Thymus (tissue), 11 donors: ENCODE data around the gene CXXC5. TPM values are rescaled to one million over a fixed set of nuclear protein-coding genes. Genes with fewer than 3 reads are reported as not detected.

Experiments used
- DNase-seq, 9 donors: peaks; one replicate each; pipeline ENCODE4 v3.0.0-alpha.2; 2013; ENCODE audit warnings: low spot score in 9 of 9, low read depth in 6 of 9, missing footprints in 1 of 9
- H3K27ac ChIP-seq, 2 donors: one replicate each; pipeline ENCODE4 v1.5.1; 2013; ENCODE audit warnings: control low read depth in 1 of 2, low read depth in 1 of 2, low read length in 1 of 2, mild to moderate bottlenecking in 1 of 2, moderate library complexity in 1 of 2
- H3K27me3 ChIP-seq, 2 donors: one replicate each; pipeline ENCODE4 v1.5.1; 2013; ENCODE audit warnings: low read length in 1 of 2; ENCODE audit not compliant: control insufficient read depth in 2 of 2, insufficient read depth in 1 of 2
- H3K36me3 ChIP-seq, 2 donors: one replicate each; pipeline ENCODE4 v1.5.1; 2013; ENCODE audit warnings: low read length in 1 of 2, mild to moderate bottlenecking in 1 of 2, moderate library complexity in 1 of 2; ENCODE audit not compliant: control insufficient read depth in 2 of 2, insufficient read depth in 2 of 2
- H3K4me1 ChIP-seq, 2 donors: one replicate each; pipeline ENCODE4 v1.5.1; 2013; ENCODE audit warnings: low read length in 2 of 2; ENCODE audit not compliant: control insufficient read depth in 2 of 2, insufficient read depth in 2 of 2
- H3K4me3 ChIP-seq, 2 donors: one replicate each; pipeline ENCODE4 v1.5.1; 2013; ENCODE audit warnings: low read length in 2 of 2, control low read depth in 1 of 2, mild to moderate bottlenecking in 1 of 2
- H3K9me3 ChIP-seq, 2 donors: one replicate each; pipeline ENCODE4 v1.5.1; 2013; ENCODE audit warnings: low read length in 1 of 2, mild to moderate bottlenecking in 1 of 2; ENCODE audit not compliant: control insufficient read depth in 2 of 2, insufficient read depth in 1 of 2
- WGBS: extraction: QIAGEN DNeasy Blood & Tissue Kit; methylation state at CpG from one replicate; pipeline ENCODE4 v1.1.7; 2013; 5-methylcytosine and 5-hydroxymethylcytosine counted together
- polyA plus RNA-seq: library from polyadenylated mRNA; stranded (reverse); fragments of 200-250 nt; gene quantifications from one replicate; pipeline ENCODE4 v1.2.3, GENCODE V29; 2013
- total RNA-seq: library from RNA; stranded (reverse); fragments of 120-200 nt; gene quantifications from one replicate; pipeline ENCODE4 v1.2.4, GENCODE V29; 2013
- donor health status: healthy.

CXXC5 gene
- total and polyA plus RNA-seq, 2 donors = 47.9 to 73.2 TPM

- Histone ChIP-seq H3K27me3 (peaks cover 6 to 19% of the 10 kb centered on the region in 2 donors), H3K9me3 (peaks cover 0 to 6% of the 10 kb centered on the region in 2 donors), H3K36me3 (peaks cover 0 to 3% of the 10 kb centered on the region in 2 donors), H3K4me1 (peaks cover 36 to 75% of the 10 kb centered on the region in 2 donors), H3K27ac (peak overlapping the region in 1 of 2 donors; percentile 17), H3K4me3 (no peak overlapping the region)
- 86% methylated on average over 8 of the region's 8 CpGs for WGBS
- no peak for DNase-seq
Measured at GRCh38 chr5:139692679-139693308, 44.6 kb downstream of the CXXC5 start.

GRCh38 chr5:139693676-139694364, 45.7 kb downstream of the CXXC5 start:
- no peak overlapping the region for H3K27ac ChIP-seq
- H3K4me1 ChIP-seq = peaks cover 28 to 75% of the 10 kb centered on the region in 2 donors
- no peak for DNase-seq
- peaks cover 6 to 25% of the 10 kb centered on the region in 2 donors for H3K27me3 ChIP-seq
- H3K9me3 ChIP-seq = peaks cover 0 to 9% of the 10 kb centered on the region in 2 donors
- WGBS = 98% methylated on average over 3 of the region's 3 CpGs
- peaks cover 0 to 3% of the 10 kb centered on the region in 2 donors for H3K36me3 ChIP-seq
- no peak overlapping the region for H3K4me3 ChIP-seq

DNA sequence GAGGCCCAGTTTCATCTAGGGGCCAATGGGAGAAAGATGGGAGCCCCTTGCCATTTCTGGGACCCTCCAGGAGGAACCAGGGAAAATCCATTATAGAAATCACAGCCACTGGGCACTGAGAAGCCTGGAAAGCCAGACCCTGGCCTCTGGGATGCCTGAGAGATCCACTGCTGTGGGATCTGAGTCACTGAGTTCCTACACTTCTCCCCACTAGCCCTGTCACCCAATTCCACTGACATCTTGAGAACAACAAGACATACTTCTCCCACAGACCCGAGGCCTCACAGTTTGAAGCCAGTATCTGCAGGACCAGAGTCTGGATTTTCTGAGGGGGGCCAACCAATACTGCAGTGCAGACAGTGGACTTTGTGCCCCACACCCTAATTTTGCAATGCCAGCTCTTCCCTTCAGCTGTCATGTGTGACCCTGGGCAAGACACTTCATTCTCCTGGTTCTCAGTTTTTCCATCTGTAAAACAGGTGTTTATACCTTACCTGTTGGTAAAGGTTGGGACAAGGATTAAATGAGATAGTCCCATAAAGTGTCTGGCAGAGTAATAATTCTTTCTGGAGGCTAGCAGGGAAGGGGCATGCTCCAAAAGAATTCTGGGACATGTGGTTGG, 46.5 kb downstream of the CXXC5 start:
- DNase-seq = no peak
- no peak overlapping the region for H3K4me3 ChIP-seq
- peaks cover 6 to 25% of the 10 kb centered on the region in 2 donors for H3K27me3 ChIP-seq
- H3K9me3 ChIP-seq = peaks cover 0 to 7% of the 10 kb centered on the region in 2 donors
- peaks cover 20 to 75% of the 10 kb centered on the region in 2 donors for H3K4me1 ChIP-seq
- H3K27ac ChIP-seq = no peak overlapping the region
- H3K36me3 ChIP-seq = peaks cover 0 to 3% of the 10 kb centered on the region in 2 donors
- 94% methylated on average over 1 of the region's 1 CpG for WGBS

GRCh38 chr5:139695178-139695573, 47.0 kb downstream of the CXXC5 start:
- no peak overlapping the region for H3K4me3 ChIP-seq
- peaks cover 0 to 3% of the 10 kb centered on the region in 2 donors for H3K36me3 ChIP-seq
- peaks cover 15 to 73% of the 10 kb centered on the region in 2 donors for H3K4me1 ChIP-seq
- no peak for DNase-seq
- no peak overlapping the region for H3K27ac ChIP-seq
- WGBS = 96% methylated on average over 2 of the region's 2 CpGs
- H3K9me3 ChIP-seq = peaks cover 0 to 3% of the 10 kb centered on the region in 2 donors
- H3K27me3 ChIP-seq = peaks cover 6 to 25% of the 10 kb centered on the region in 2 donors

DNA sequence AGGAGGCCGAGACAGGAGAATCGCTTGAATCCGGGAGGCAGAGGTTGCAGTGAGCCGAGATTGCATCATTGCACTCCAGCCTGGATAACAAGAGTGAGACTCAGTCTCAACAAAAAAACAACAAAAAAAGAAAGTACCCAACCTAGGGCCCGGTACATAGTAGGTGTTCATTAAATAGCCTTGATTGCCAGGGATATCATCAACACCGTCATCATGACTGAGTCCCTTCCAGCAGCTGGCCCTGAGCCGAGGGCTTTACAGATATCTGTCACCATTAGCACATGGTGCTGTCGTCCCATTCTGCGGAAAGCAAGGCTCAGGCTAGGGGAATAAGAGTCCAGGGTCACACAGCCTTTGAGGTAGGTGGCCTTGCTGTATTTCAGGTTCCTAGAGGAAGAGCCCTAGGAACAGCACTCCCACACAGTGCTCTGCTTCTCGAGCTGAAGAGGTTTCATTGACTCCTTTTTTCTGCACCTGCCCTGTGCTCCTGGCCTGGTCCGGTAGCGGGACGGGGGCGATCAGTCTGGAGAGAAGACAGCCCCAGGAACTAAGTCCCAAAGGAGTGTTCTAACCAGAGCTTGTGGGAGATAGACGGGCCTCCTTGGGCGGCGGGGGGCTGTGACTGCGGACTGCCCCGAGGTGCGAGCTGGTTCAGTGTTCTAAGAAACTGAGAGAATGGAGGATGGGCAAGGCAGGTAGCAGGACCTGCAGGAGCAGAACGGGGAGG, 48.2 kb downstream of the CXXC5 start:
- Histone ChIP-seq H3K27me3 (peaks cover 6 to 29% of the 10 kb centered on the region in 2 donors), H3K27ac (peak overlapping the region; percentile 62 to 79), H3K36me3 (peaks cover 0 to 3% of the 10 kb centered on the region in 2 donors), H3K9me3 (peaks cover 0 to 3% of the 10 kb centered on the region in 2 donors), H3K4me1 (peaks cover 16 to 72% of the 10 kb centered on the region in 2 donors), H3K4me3 (peak overlapping the region; percentile 33 to 49)
- DNase-seq = no peak
- 68% methylated on average over 21 of the region's 21 CpGs for WGBS

- Histone ChIP-seq H3K36me3 (no peaks in the 10 kb centered on the region), H3K27ac (peak overlapping the region; percentile 68 to 79), H3K27me3 (peaks cover 6 to 31% of the 10 kb centered on the region in 2 donors), H3K4me1 (peaks cover 19 to 70% of the 10 kb centered on the region in 2 donors), H3K9me3 (peaks cover 0 to 3% of the 10 kb centered on the region in 2 donors), H3K4me3 (peak overlapping the region; percentile 33 to 49)
- 2% methylated on average over 55 of the region's 55 CpGs for WGBS
- peak in 3 of 9 donors; percentile 60 to 80 (median 61) for DNase-seq
Measured at GRCh38 chr5:139696894-139697658, 48.9 kb downstream of the CXXC5 start.

DNA sequence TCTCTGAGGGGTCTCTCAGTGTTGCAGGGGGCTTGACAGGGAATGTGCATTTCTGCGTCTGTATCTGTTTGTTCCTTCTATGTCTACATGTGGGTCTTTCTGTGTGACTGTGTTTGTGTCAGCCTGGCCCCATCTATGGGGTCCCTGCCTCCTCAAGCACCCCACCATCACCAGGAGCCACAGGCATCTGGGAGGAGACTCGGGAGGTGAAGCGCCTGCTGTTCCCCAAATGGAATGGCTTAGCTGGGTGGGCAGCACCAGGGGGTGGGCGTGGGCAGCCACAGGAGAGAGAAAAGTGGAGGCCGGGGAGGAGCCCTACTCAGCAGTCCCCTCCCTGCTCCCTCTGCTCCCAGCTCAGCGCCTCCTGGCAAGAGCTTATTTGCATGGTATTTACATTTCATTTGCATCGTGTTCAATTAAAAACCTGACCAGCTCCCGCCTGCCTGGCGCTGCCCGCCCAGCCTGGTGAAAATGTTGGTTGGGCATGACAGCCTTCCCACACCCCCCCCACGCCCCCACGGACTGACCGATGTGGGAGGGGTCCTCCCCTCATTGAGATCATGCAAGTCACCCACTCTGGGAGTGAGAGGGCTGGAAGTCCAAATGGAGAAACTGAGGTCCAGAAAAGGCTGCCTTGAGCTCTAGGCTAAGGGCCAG, 50.5 kb downstream of the CXXC5 start:
- peaks cover 0 to 3% of the 10 kb centered on the region in 2 donors for H3K9me3 ChIP-seq
- H3K27ac ChIP-seq = peak overlapping the region; percentile 47 to 79
- 71% methylated on average over 13 of the region's 13 CpGs for WGBS
- peak in 1 of 9 donors; percentile 28 for DNase-seq
- peaks cover 19 to 64% of the 10 kb centered on the region in 2 donors for H3K4me1 ChIP-seq
- peaks cover 6 to 31% of the 10 kb centered on the region in 2 donors for H3K27me3 ChIP-seq
- H3K36me3 ChIP-seq = no peaks in the 10 kb centered on the region
- H3K4me3 ChIP-seq = no peak overlapping the region

DNA sequence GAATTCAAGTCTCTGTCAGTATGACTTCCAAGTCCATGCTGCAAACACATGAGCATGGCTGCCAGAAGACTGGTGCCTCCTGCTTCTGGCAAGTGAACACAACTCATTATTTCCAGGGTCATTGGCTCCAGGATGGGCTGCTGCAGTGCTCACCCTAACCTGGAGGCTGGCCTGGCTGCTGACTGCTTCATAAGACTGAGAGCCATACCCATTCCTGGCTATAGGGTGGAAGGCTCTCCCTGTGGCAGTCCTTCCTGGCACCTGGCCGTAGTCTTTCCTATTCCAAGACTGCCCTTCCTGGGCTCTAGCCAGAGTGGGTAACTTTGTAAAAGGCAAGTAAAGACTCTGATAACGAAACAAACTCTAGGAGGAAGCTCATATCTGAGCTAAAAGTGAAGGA, 51.2 kb downstream of the CXXC5 start:
- 98% methylated on average over 2 of the region's 2 CpGs for WGBS
- peaks cover 6 to 31% of the 10 kb centered on the region in 2 donors for H3K27me3 ChIP-seq
- peak overlapping the region in 1 of 2 donors; percentile 11 for H3K27ac ChIP-seq

More for the DNA sequence above, 51.2 kb downstream of the CXXC5 start:
- H3K36me3 ChIP-seq = no peaks in the 10 kb centered on the region
- peaks cover 19 to 68% of the 10 kb centered on the region in 2 donors for H3K4me1 ChIP-seq
- peaks cover 0 to 3% of the 10 kb centered on the region in 2 donors for H3K9me3 ChIP-seq
- no peak overlapping the region for H3K4me3 ChIP-seq
- no peak for DNase-seq
